C4-2B (cell line): ENCODE results near the gene SMARCE1.

Experiments used
- CTCF ChIP-seq: fragments of 450-650 bp; conservative IDR thresholded peaks from 2 replicates; pipeline ENCODE4 v1.5.1; 2017; ENCODE audit warnings: mild to moderate bottlenecking
- ZFX ChIP-seq: fragments of 450-650 bp; IDR thresholded peaks from 2 replicates; pipeline ENCODE4 v1.6.1; 2017

- TF ChIP-seq CTCF (no peak), ZFX (no peak)
These were observed 31.4 kb upstream of the SMARCE1 start for GRCh38 chr17:40678902-40679522.
